Activated gamma-delta T cell treated with Interleukin-2 at 50 U/mL for 16 hours (primary cell): ENCODE data around the gene AK2.
A peak's percentile ranks its signal among the peaks of the same experiment; 100 is the strongest.
"Not testable (repeated sequence)": the region's sequence is repeated elsewhere in the genome, so short reads cannot be mapped to it uniquely, and the experiment has no call there.

Experiments
- DNase-seq: peaks from one replicate; pipeline ENCODE4 v3.0.0-alpha.2; 2020

The AK2 gene

GRCh38 chr1:33036526-33037503 lies at the start of gene AK2:
Gene AK2, minus strand, starts transcription at chr1:33036883. Its CDS starts 55 bp downstream, at chr1:33036828.
- DNase-seq: peak; percentile 87

DNA sequence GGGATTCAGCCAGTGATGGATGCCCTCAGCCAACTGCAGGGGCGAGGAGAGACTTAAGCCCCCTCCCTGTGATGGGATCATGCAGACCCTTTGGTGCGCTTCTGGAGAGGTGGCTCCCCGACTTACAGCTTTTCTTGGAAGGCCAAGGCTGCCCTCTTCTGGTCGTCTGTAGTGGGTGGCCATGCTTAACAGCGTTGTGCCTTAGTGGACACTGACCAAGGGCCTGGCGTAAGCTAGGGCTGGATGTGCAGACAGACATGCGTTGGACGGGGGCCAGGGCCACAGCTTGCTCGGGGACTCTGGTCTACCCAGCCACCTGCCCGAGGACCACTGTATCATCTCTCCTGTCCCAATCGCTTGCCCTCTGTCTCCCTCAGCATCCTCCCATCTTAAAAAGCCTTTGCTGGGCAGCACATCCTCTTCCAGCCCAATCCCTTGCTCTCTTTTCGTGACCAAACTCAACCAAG lies 49.7 kb upstream of the AK2 start:
- peak; percentile 20 for DNase-seq

GRCh38 chr1:33085332-33085731 lies 48.6 kb upstream of the AK2 start:
- DNase-seq: no peak

- DNase-seq: no peak
Observed at GRCh38 chr1:33082575-33083108, 46.0 kb upstream of the AK2 start.

- DNase-seq: no peak
Observed at GRCh38 chr1:33081554-33082305, 45.0 kb upstream of the AK2 start.

- peak; percentile 98 for DNase-seq
Observed at GRCh38 chr1:33080885-33081553, 44.3 kb upstream of the AK2 start, which contains the start of gene AZIN2. Gene AZIN2, plus strand, starts transcription at chr1:33081153. Its CDS starts 1,097 bp downstream, at chr1:33082250.

DNA sequence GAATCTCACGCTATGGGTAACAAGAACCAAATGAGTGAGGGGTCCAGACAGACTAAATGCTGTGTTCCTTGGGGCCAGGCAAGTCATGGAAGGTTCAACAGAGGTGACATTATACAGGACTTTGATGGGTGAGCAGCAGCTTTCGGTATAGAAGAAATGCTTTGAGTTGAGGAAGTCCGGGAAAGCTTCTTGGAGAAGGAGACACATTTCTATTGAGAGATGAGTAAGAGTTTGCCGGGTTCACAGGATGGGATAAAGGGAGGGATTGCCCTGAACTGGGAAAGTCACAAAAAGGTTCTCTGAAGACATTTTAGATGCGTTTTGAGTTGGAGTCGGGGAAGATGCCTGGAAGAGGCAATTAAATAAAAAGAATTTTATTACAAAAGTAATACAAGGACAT lies 43.7 kb upstream of the AK2 start:
- no peak for DNase-seq

- no peak for DNase-seq
Observed at GRCh38 chr1:33078030-33078591, 41.4 kb upstream of the AK2 start.

DNA sequence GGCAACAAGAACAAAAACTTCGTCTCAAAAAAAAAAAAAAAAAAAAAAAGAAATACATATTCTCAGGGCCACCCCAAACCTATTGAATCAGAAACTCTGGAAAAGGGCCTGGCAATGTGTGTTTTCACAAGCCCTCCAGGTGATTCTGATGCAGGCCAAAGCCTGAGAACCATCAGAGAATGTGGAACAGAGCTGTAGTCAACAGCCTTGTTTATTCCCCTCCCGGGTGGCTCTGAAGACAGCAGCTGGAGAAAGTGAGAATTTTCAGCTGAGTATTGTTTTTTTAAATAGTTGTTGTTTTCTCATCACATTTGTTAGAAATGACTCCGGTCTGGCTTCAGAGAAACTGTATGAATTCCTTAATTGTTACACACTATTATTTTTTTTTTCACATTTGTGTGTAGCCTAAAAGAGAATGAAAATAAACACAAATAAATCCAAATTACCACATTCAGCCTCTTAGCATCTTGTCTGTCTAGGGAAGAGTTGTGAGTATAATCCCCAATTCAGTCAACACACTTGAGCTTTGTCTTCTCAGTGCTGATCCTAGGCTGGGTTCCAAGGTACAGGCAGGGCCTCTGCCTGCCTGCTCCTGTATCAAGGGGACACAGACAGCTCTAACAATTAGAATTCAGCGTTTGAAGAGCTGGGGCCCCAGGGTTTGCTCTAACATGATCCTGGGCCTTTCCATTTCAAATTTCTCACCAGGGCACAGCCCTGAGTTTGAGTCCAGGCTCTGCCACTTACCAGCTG lies 37.7 kb upstream of the AK2 start:
- no peak for DNase-seq

- no peak for DNase-seq
Observed at GRCh38 chr1:33072707-33073106, 36.0 kb upstream of the AK2 start.

GRCh38 chr1:33070628-33071027 lies 33.9 kb upstream of the AK2 start:
- DNase-seq: no peak

- not testable (repeated sequence) for DNase-seq
Observed at GRCh38 chr1:33068108-33068507, 31.4 kb upstream of the AK2 start.

- DNase-seq: not testable (repeated sequence)
Observed at GRCh38 chr1:33066477-33066876, 29.8 kb upstream of the AK2 start.

GRCh38 chr1:33065301-33065700 lies 28.6 kb upstream of the AK2 start:
- DNase-seq: no peak

GRCh38 chr1:33064284-33064683 lies 27.6 kb upstream of the AK2 start:
- not testable (repeated sequence) for DNase-seq

GRCh38 chr1:33061834-33062233 lies 25.2 kb upstream of the AK2 start:
- DNase-seq: no peak

- DNase-seq: no peak
Observed at GRCh38 chr1:33060579-33061083, 23.9 kb upstream of the AK2 start.

GRCh38 chr1:33057095-33057494 lies 20.4 kb upstream of the AK2 start:
- no peak for DNase-seq

DNA sequence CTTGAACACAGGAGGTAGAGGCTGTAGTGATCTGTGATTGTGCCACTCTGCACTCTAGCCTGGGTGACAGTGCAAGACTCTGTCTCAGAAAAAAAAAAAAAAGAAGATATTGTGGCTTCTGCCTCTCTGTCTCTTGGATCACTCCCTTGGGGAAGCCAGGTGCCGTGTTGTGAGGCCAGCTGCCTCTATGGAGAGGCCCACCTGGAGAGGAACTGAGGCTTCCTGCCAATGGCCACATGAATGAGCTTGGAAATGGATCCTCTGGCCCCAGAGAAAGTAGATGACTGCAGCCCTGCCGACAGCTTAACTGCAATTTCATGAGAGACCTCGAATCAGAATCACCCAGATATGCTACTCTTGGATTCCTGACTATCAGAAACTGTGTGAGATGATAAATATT lies 19.7 kb upstream of the AK2 start:
- no peak for DNase-seq

- DNase-seq: peak; percentile 14
Observed at GRCh38 chr1:33055210-33056008, 18.7 kb upstream of the AK2 start.
